Choroid plexus epithelial cell (primary cell): ENCODE results near the gene ZNF587B.

ENCODE experiments used
- DNase-seq: peaks from one replicate; pipeline ENCODE4 v3.0.0-alpha.2; 2010; ENCODE audit warnings: low read depth
- H3K4me3 ChIP-seq: 2 replicates; pipeline ENCODE4 v1.5.1; 2011; ENCODE audit warnings: low read depth, mild to moderate bottlenecking, control low read depth, low read length, moderate library complexity
- TF ChIP-seq, protein P1 (sequence below): conservative IDR thresholded peaks from 2 replicates; pipeline ENCODE4 v1.5.1; 2011; ENCODE audit warnings: low read depth, mild to moderate bottlenecking, control low read depth, inconsistent platforms, low read length, moderate library complexity

Gene ZNF587B

DNA sequence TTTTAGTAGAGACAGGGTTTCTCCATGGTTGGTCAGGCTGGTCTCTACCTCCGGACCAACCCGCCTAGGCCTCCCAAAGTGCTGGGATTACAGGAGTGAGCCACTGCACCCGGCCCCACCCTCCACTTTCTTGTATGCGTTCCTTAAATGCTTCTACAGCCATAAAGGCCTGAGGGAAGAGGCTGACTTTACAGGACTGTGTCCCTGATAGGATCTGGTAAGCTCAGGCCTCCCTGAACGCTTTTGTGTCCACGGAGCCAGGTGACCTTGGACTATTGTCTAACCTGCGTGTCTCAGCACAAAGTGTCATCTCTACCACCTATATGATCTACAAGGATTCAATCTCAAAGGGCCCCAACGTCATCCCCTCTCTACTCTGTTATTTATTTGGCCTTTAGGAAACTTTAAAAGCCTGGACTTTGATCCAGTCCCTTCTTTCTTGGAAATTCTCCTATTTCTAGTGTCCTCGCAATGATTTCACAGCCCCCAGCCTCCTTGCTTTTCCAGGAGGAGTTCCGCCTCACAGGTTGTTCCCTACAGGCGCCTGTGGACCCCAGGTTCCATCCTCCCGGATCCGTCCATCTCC lies 16.1 kb upstream of the ZNF587B start:
- DNase-seq, result no peak
- TF ChIP-seq, protein P1, sequence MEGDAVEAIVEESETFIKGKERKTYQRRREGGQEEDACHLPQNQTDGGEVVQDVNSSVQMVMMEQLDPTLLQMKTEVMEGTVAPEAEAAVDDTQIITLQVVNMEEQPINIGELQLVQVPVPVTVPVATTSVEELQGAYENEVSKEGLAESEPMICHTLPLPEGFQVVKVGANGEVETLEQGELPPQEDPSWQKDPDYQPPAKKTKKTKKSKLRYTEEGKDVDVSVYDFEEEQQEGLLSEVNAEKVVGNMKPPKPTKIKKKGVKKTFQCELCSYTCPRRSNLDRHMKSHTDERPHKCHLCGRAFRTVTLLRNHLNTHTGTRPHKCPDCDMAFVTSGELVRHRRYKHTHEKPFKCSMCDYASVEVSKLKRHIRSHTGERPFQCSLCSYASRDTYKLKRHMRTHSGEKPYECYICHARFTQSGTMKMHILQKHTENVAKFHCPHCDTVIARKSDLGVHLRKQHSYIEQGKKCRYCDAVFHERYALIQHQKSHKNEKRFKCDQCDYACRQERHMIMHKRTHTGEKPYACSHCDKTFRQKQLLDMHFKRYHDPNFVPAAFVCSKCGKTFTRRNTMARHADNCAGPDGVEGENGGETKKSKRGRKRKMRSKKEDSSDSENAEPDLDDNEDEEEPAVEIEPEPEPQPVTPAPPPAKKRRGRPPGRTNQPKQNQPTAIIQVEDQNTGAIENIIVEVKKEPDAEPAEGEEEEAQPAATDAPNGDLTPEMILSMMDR, result no peak
- peak overlapping the region; percentile 96 for H3K4me3 ChIP-seq

DNA sequence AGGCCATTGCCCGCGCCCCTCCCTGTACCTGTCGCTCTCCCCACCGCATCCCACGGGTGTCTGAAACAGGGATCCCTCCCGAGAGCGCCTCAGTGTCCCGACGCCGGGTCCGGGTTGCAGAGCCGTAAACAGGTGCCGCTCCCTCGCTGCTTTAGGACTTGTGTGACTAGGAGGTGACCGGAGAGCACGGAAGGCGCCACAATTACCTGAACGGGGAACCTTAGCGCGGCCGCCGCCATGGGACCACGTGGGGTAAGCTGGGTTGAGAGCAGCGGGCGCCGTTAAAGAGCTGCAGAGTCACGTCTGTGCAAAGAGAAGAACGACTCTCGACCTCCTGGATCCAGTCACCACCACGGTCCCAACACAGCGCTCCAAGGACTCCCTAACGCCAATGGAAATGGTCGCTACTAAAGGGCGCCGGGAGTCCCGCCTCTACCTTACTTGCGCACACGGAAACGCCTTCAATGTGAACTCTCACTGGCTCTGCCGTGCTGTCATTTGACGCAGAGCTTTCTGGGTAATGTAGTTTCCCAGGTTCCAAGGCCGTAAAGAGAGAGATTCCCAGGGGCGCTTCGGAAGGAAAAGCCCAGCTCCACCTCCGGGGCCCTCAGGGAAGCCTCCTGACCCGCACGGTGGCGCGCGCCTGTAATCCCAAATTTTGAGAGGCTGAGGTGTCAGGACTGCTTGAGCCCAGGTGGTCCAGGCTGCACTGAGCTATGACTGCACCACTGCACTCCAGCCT lies 15.4 kb upstream of the ZNF587B start, which contains the start of gene ZNF552:
Gene ZNF552 (minus strand): TSS at position 409 of the 742 bp plus-strand sequence. CDS start 170 bp downstream, at position 239.
- TF ChIP-seq, protein P1, result no peak
- H3K4me3 ChIP-seq, result peak within 1 kb of the TSS; percentile 96
- DNase-seq, result peak; percentile 94

DNA sequence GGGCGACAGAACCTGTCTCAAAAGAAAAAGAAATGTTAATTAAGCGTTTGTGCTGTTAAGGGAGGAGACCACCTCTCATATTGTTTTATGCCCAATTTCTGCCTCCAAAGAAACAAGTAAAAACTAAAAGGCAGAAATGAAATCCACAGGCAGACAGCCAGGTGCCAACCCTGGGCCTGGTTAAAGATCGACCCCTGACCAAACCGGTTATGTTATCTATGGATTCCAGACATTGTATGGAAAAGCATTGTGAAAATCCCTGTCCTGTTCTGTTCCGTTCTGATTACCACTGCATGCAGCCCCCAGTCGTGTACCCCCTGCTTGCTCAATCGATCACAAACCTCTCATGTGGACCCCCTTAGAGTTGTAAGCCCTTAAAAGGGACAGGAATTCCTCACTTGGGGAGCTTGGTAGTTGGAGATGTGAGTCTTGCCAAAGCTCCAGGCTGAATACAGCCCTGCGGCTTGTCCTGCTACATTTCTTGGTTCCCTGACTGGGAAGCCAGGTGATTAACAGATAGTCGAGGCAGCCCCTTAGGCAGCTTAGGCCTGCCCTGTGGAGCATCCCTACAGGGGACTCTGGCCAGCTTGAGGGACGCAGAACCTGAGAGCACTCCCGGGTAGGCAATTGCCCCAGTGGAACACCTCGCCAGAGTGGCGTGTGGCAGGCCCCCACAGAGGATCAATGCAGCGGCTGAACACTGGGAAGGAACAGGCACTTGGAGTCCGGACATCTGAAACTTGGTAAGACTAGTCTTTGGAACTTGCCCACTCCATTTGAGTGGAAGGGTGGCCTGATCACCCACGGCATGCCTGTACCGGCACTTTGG lies 14.6 kb upstream of the ZNF587B start:
- no peak for DNase-seq
- peak overlapping the region; percentile 96 for H3K4me3 ChIP-seq
- TF ChIP-seq, protein P1, result no peak

DNA sequence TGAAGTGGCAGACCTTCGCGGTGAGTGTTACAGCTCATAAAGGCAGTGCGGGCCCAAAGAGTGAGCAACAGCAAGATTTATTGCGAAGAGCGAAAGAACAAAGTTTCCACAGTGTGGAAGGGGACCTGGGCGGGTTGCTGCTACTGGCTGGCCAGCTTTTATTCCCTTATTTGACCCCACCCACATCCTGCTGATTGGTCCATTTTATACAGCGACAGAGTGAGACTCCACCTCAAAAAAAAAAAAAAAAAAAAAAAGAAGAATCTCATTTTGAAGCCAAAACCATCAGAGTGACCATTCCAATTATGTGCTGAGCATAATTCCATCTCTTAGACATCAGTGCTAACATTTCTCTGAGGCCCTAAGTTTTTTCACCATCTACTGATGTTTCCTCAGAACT lies 13.4 kb upstream of the ZNF587B start:
- TF ChIP-seq, protein P1, result no peak
- no peak for DNase-seq
- H3K4me3 ChIP-seq, result no peak overlapping the region

DNA sequence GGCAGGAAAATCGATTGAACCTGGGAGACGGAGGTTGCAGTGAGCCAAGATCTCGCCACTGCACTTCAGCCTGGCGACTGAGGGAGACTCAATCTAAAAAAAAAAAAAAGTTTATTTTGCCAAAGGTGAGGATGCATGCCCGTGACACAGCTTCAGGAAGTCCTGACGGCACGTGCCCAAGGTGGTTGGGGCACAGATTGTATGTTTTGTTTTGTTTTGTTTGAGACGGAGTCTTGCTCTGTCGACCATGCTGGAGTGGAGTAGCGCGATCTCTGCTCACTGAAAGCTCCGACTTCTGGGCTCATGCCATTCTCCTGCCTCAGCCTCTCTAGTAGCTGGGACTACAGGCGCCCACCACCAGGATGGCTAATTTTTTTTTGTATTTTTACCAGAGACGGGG lies 12.1 kb upstream of the ZNF587B start:
- no peak overlapping the region for H3K4me3 ChIP-seq
- TF ChIP-seq, protein P1, result no peak
- DNase-seq, result no peak

DNA sequence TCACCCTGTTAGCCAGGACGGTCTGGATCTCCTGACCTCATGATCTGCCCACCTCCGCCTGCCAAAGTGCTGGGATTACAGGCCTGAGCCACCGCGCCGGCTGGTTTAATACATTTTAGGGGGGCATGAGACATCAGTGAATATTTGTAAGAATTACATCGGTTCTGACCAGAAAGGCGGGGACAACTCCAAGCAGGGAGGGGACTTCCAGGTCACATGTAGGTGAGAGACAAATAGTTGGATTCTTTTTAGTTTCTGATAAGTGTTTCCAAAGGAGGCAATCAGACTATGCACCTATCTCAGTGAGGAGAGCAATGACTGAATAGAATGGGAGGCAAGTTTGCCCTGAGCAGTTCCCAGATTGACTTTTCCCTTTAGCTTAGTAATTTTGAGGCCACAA lies 11.7 kb upstream of the ZNF587B start:
- DNase-seq, result no peak
- H3K4me3 ChIP-seq, result no peak overlapping the region
- TF ChIP-seq, protein P1, result no peak
